Neural progenitor cell (in vitro differentiated cells): Measurements from ENCODE around the gene NCKAP5.

ENCODE experiments used
- EZH2 ChIP-seq: fragments of 200-600 bp; sonication (generic); IDR thresholded peaks from 2 replicates; pipeline ENCODE4 v1.6.1; 2017; ENCODE audit warnings: antibody characterized with exemption, mild to moderate bottlenecking, moderate library complexity
- TF ChIP-seq, protein P1 (sequence below): fragments of 200-600 bp; sonication (generic); IDR thresholded peaks from 2 replicates; pipeline ENCODE4 v1.5.1; 2017; ENCODE audit warnings: antibody characterized with exemption, mild to moderate bottlenecking

DNA sequence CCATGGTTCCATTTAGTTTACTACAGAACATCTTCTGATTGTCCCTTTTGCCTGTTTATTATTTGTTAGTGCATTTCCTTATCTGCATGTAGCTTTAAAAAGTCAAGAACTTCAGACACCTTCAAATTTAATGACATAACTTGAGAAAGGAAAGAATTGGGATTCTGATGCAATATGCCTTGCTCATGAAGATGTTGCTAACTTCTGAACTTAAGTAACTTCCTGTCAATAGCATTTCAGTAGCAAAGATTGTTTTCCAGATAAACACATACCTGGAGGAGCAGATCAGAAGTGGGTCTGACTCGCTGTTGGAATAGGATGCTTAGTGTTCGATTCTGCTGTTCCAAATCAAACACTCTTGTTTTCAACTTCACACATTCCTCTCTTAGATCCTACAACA lies 708.0 kb downstream of the NCKAP5 start:
- TF ChIP-seq, protein P1, sequence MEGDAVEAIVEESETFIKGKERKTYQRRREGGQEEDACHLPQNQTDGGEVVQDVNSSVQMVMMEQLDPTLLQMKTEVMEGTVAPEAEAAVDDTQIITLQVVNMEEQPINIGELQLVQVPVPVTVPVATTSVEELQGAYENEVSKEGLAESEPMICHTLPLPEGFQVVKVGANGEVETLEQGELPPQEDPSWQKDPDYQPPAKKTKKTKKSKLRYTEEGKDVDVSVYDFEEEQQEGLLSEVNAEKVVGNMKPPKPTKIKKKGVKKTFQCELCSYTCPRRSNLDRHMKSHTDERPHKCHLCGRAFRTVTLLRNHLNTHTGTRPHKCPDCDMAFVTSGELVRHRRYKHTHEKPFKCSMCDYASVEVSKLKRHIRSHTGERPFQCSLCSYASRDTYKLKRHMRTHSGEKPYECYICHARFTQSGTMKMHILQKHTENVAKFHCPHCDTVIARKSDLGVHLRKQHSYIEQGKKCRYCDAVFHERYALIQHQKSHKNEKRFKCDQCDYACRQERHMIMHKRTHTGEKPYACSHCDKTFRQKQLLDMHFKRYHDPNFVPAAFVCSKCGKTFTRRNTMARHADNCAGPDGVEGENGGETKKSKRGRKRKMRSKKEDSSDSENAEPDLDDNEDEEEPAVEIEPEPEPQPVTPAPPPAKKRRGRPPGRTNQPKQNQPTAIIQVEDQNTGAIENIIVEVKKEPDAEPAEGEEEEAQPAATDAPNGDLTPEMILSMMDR: no peak
- TF ChIP-seq EZH2: no peak
